Glomerular endothelial cell (primary cell): ENCODE data around the gene CRIM1. TPM values are rescaled to one million over a fixed set of nuclear protein-coding genes. Genes with fewer than 3 reads are reported as not detected.

ENCODE experiments used
- DNase-seq: peaks from one replicate; pipeline ENCODE4 v3.0.0-alpha.2; 2011; ENCODE audit warnings: low read depth, low spot score; ENCODE audit errors: extremely low read depth
- total RNA-seq: library from RNA; depleted of rRNA; stranded (reverse); fragments of >200 nt; gene quantifications from 2 replicates; pipeline ENCODE4 v1.2.3, GENCODE V29; 2015

The CRIM1 gene
- total RNA-seq, 1 donor from 2014 or later, result 618 TPM

GRCh38 chr2:36416370-36417165 is 61.0 kb downstream of the CRIM1 start:
- DNase-seq, result no peak

DNA sequence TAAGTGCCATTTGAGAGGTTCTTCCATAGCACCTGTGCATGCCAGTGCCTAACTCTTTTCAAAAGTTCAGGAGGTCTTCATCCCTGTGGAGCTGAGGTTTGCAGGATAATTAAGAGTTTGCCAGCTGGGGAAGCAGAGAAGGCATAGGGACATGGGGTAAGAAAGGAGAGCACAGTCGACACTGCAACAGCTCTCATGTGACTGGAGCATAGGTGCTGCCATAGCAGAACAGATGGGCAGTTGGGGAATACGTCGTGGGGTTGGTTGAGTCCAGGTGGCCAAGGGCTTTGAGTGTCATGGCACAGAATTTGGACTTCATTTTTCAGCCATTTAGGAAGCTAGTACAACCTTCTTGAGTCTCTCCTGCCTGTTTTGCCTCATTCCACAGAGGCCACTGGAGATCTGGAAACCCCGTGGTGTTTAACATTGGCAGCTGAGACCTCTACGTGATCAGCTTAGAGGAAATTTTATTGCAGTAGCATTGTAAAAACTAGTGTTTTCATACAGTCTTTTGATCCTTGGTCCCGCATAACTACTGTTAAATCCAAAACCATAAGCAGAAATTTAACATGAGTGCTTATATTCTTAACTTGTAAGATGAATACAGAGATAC is 65.1 kb downstream of the CRIM1 start:
- no peak for DNase-seq

DNA sequence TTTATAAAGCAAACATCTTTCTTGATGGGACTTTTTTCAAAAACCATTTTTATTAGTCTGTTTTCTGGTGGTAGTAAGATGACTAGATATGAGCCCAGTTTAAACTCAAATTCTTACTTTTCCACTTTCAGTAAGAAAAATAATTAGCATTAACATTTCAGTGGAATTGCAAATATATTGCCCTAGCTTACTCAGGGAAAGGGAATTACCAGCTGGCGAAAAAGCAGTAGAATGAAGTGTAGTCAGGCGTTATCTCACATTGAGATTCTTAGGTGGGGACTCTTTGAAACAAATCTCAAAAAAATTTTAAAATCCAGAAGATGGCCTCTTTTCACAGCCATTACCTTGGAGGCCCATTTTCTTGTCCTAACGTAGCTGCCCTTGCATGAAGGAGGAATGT is 65.8 kb downstream of the CRIM1 start:
- DNase-seq, result no peak

- no peak for DNase-seq
Observed at GRCh38 chr2:36423172-36423571, 67.6 kb downstream of the CRIM1 start.

- no peak for DNase-seq
Observed at GRCh38 chr2:36423619-36424120, 68.1 kb downstream of the CRIM1 start.

DNA sequence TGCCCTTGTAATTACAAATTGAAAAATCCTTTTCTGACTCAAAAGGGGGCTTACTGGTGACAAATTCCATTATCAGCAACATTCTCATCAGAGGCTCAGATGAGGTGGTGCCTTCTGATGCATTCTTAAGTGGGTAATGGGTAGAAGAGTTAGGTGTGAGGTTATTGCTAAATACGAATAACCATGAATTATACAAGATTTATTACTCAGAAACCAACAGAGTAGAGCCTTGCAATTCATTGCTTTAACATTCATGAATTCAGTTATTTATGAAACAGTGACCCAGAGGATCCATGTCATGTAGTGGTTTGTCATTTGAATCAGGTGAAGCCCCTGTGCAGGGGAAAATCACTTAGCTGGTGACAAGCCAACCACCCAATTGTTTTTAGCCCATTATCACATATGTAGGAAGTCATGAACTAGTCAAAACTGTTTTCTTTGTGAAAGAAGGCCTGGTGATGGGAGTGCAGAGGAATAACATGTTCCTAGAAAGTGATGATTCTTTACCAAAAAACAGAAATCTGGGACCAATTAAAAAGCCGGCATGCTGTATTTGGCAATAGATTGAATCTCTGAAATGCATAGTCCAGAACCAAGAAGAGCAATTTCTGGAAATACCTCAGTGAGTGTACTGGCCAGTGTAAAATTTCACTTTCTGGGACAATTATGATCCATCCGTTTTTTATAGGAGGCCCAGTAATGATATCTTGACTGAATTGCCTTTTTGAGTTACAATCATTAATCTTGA is 70.2 kb downstream of the CRIM1 start:
- DNase-seq, result no peak

DNA sequence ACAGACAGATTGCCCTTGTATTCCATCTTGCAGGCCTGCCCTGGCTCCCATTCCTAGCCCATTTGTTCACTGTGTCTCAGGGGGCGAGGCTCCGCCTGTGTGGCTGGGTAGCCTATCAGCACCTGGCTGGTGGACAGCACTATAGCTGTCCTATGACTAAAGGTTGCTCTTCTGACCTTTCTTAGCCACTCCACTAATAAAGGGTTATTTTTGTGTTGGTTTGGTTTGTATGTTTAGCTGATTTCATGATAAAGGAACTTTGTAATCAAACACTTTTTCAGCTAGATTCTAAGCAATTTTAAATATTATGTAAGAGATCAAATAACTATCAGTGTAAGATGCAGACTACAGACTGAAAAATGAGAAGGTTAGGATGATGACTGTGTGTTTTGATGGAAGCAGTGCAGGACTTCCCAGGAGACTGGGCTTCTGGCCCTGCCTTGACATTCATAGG is 72.2 kb downstream of the CRIM1 start:
- DNase-seq, result no peak

DNA sequence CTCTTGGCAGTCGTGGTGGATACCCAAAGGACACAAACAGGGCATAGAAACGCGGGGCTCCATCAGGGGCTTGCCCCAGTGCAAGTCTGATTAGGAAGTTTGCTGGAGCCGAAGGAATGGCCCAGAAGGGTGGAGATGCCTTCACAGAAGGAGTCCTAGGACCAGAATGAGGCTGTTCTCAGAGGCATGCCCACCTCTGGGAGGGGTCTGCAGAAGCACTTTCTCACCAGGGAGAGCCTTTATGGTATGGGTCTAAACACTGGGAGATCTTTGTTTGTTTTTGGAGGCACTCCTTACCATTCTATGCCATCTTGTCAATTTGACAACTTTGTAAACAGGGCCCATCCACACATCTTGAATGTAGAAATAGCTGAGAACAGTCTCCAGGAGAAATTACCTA is 75.0 kb downstream of the CRIM1 start:
- DNase-seq, result no peak

- no peak for DNase-seq
Observed at GRCh38 chr2:36432479-36432878, 76.9 kb downstream of the CRIM1 start.

DNA sequence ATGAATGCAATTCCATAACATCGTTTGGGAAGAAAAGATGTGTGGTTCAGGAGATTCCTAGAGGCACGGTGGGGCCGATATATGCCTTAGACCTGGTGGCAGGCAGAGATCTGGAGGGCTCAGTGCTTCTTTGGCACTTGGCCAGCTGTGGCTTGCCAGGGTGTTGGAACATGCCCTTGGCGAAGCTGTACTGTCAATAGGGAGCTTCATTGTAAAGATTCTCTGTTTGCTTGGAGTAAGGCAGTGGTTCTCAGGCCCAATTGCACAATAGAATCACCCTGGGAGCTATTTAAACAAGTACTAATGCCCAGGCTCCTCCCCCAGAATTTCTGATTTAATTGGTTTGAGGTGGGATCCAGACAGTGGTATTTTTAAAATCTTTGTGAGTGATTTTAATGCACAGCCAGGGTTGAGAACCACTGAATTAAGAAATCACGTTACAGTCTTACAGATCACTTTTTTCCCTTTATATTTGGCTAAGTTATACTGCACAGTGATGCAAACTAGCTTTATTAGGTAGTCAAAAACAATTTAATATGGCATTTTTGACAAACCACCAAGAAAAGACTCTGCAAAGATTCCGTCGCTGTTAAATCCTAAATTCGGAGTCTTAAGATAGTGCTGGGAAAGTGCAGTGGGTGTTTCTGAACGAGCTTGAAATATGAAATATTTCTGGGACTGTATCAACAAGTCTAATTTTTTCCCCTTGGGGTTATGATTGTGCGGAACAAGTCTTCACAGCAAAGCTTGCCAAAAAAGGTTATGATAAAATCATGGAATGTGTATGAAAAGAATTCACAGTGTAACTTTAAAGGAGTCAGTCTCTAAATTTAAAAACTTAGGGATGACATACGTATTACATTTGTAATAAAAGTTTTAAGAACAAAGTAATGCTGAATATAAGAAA is 78.0 kb downstream of the CRIM1 start:
- no peak for DNase-seq

DNA sequence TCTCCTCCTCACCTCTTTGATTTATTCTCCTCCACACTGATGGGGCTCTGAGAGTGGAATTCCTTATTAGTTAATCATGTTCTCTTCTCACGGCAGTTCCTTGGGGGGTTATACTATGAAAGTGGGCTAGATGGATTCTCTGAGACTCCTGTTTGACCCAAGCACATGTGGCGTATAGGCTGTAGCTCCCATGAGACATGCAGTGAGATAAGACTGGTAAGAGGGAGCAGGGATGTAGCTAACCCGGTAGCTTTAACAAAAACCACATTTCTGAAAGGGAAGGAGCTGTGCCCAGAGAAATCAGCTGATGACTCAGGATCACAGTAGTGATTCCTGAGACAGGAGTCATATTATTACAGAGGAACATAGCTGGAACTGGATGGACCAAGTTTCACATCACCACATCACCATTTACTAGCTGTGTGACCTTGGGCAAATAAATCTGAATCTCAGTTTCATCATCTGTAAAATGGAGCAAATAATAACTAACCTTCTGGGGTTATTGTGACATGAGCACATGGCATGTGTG is 82.9 kb downstream of the CRIM1 start:
- DNase-seq, result peak; percentile 48

GRCh38 chr2:36439084-36439483 is 83.5 kb downstream of the CRIM1 start:
- DNase-seq, result no peak

DNA sequence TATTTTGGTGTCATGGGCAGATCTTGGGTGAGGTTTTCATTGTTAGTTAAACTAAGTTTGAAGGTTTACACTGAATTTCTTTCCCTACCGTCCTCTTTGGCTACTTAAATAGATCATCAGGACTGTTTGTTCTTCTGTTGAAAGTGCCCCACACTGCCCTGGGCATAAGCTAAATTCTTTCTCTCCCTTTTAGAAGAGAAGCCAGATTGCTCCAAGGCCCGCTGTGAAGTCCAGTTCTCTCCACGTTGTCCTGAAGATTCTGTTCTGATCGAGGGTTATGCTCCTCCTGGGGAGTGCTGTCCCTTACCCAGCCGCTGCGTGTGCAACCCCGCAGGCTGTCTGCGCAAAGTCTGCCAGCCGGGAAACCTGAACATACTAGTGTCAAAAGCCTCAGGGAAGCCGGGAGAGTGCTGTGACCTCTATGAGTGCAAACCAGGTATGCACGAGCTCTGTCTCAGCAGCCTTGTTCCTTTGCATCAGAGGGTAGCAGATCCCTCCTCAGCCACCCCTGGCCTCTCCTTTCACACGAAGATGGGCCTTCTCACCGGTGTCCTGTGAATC is 85.6 kb downstream of the CRIM1 start:
- no peak for DNase-seq

DNA sequence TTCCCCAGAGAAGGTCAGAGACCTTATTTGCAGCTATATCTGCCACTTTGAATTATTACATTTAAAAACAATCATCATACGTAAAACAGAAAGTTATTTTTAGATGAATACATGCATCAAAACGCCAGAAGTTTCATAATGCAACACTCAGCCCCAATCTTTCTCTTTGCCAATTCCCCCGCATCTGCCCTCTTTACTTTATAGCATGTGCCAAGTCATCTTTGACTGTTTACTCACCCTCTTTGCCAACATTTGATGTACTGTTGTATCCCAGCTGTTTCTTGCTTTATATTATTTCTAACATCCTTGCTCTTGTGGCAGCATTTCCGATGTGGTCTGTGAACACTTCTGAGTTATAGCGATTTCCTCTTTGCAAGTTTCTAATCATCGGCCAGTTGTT is 86.2 kb downstream of the CRIM1 start:
- DNase-seq, result no peak

GRCh38 chr2:36444216-36444936 is 88.8 kb downstream of the CRIM1 start:
- DNase-seq, result no peak

DNA sequence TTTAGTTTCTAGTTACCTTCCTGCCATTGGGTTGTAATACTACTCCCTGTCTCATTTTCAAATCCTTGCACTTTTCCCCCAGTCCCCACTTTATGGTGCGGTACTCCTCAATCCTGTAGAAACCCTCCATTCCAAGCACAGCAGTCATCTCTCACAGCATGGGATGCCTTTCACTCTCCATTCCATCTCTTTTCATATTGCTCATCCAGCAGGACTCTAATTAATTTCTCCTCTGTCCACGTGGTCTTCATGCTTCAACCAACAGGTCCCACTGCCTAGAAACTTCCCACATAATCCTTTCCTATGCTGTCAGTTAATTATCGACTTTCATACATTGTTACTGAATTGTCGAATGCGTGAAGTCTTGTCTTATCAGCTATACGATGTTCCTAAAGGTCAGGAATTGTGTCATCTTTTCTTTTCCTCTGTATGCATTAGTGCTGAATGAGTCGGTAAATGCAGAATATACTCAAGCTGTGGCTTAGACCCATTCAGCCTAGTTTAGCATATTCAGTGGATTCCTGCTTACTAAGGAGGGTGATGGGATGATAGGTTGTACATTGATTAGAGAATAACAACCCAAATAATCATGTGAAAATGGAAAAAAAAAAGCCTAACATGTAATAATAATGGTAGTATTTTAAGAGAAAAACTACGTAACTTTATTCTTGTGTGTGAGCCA is 89.7 kb downstream of the CRIM1 start:
- DNase-seq, result no peak

- no peak for DNase-seq
Observed at GRCh38 chr2:36446294-36446693, 90.7 kb downstream of the CRIM1 start.

DNA sequence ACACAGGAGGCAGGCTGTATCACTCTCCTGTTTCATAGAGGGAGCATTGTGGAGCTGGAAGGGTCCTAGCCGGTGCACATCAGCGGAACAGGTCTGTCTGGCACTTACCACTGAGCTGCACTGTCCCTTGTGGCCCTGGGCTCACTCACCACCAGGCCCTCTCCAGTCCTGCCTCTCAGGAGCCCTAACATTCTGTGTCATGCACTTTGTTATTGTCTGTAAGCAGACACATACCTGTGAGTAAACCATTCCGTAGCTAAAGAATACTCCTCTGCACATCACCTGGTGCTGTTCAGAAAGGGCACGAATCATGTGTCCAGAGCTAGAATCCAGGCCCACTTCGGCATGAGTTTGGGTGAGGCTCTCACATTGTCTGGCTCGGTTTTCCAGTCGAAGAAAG is 93.6 kb downstream of the CRIM1 start:
- DNase-seq, result no peak

DNA sequence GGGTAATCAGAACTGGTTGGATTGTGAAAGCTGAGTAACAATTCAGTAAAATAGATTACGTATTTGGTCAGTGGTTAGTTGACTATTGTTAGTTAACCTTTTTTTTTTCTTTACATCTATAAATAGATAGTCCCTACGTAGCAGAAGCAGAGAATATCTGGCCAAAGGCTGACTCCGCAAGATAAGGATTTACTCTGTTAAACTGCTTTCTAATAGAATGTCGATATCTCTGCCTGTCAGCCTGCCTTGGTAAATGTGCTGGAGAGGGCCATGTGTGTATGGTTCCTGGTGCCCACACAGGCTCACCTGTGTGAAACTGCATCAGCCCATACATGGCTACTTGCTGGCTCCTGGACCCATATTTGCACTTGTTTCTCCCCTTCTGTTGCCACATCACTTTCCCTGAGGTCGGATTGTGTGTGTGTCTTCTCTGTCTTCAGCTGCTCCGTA is 94.4 kb downstream of the CRIM1 start:
- DNase-seq, result no peak
